22Rv1 (cell line): ENCODE measurements around the gene SRSF12.
A peak's percentile ranks its signal among the peaks of the same experiment; 100 is the strongest.
"Not testable (repeated sequence)": the region's sequence is repeated elsewhere in the genome, so short reads cannot be mapped to it uniquely, and the experiment has no call there.

Experiments
- H3K27ac ChIP-seq: fragments of 450-650 bp; 2 replicates; pipeline ENCODE4 v1.5.1; 2017
- CTCF ChIP-seq: fragments of 450-650 bp; IDR thresholded peaks from 2 replicates; pipeline ENCODE4 v1.5.1; 2017; ENCODE audit warnings: mild to moderate bottlenecking
- ZFX ChIP-seq: fragments of 450-650 bp; IDR thresholded peaks from 2 replicates; pipeline ENCODE4 v1.6.1; 2017; ENCODE audit warnings: antibody characterized with exemption, borderline replicate concordance

The SRSF12 gene

GRCh38 chr6:89139509-89140346 lies 21.9 kb upstream of the SRSF12 start:
- peak overlapping the region; percentile 80 for H3K27ac ChIP-seq
- TF ChIP-seq ZFX (no peak), CTCF (no peak)

GRCh38 chr6:89138173-89138572 lies 20.3 kb upstream of the SRSF12 start:
- no peak overlapping the region for H3K27ac ChIP-seq
- no peak for TF ChIP-seq CTCF
- TF ChIP-seq ZFX, result no peak

- no peak overlapping the region for H3K27ac ChIP-seq
- no peak for TF ChIP-seq ZFX
- TF ChIP-seq CTCF, result no peak
Observed at GRCh38 chr6:89134723-89135122, 16.9 kb upstream of the SRSF12 start.

- TF ChIP-seq ZFX (no peak), CTCF (no peak)
- no peak overlapping the region for H3K27ac ChIP-seq
Observed at GRCh38 chr6:89133981-89134380, 16.1 kb upstream of the SRSF12 start.

- no peak for TF ChIP-seq CTCF
- TF ChIP-seq ZFX, result no peak
Observed at GRCh38 chr6:89132057-89132456, 14.2 kb upstream of the SRSF12 start.

GRCh38 chr6:89131599-89131998 lies 13.7 kb upstream of the SRSF12 start:
- TF ChIP-seq ZFX (no peak), CTCF (no peak)
- H3K27ac ChIP-seq, result no peak overlapping the region

More at GRCh38 chr6:89132057-89132456, 14.2 kb upstream of the SRSF12 start:
- no peak overlapping the region for H3K27ac ChIP-seq

GRCh38 chr6:89128256-89128671 lies 10.4 kb upstream of the SRSF12 start:
- not testable (repeated sequence) for H3K27ac ChIP-seq
